HFF-Myc (cell line): ENCODE measurements around the gene GTF2F2.

ENCODE experiments used
- DNase-seq: peaks from one replicate; pipeline ENCODE4 v3.0.0-alpha.2; 2011; ENCODE audit warnings: low read depth; ENCODE audit errors: extremely low read depth
- H3K4me3 ChIP-seq: replicated peaks from 2 replicates; pipeline ENCODE4 v1.5.1; 2011; ENCODE audit warnings: low read depth, mild to moderate bottlenecking, control low read depth, low read length
- CTCF ChIP-seq: IDR thresholded peaks from 2 replicates; pipeline ENCODE4 v1.5.1; 2012; ENCODE audit warnings: mild to moderate bottlenecking, low read depth, low read length, control low read depth; ENCODE audit errors: missing control alignments

GTF2F2 gene

DNA sequence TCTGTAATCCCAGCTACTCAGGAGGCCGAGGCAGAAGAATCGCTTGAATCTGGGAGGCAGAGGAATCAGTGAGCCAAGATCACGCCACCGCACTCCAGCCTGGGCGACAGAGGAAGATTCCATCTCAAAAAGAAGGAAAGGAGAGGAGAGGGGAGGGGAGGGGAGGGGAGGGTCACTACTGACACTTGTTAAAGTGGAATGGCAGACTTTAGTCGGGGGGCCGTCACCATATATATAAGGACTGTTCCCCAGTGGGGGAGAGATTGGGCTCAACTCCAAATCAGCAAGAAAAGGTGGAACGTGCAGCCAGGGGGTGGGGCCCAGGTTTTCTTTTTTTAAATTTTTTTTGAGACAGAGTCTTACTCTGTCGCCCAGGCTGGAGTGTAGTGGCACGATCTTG is 194.5 kb downstream of the GTF2F2 start:
- no peak overlapping the region for H3K4me3 ChIP-seq
- no peak for DNase-seq
- TF ChIP-seq CTCF, result no peak

GRCh38 chr13:45315520-45316167 is 195.3 kb downstream of the GTF2F2 start:
- DNase-seq, result no peak
- no peak overlapping the region for H3K4me3 ChIP-seq
- no peak for TF ChIP-seq CTCF

GRCh38 chr13:45316338-45316737 is 196.0 kb downstream of the GTF2F2 start:
- H3K4me3 ChIP-seq, result no peak overlapping the region
- TF ChIP-seq CTCF, result no peak
- DNase-seq, result no peak

DNA sequence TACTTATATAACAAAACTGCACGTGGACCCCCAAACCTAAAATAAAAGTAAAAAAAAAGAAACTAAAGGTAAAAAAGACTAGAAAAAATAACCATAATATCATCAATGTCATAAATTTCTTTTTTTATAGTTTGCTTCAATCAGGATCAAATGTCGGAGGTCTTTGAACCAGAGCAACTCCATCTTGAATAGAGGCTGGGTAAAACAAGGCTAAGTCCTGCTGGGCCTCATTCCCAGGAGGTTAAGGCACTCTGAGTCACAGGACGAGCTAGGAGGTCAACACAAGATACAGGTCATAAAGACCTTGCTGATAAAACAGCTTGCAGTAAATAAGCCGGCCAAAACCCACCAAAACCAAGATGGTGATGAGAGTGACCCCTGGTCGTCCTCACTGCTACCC is 196.7 kb downstream of the GTF2F2 start:
- no peak overlapping the region for H3K4me3 ChIP-seq
- DNase-seq, result no peak
- no peak for TF ChIP-seq CTCF

DNA sequence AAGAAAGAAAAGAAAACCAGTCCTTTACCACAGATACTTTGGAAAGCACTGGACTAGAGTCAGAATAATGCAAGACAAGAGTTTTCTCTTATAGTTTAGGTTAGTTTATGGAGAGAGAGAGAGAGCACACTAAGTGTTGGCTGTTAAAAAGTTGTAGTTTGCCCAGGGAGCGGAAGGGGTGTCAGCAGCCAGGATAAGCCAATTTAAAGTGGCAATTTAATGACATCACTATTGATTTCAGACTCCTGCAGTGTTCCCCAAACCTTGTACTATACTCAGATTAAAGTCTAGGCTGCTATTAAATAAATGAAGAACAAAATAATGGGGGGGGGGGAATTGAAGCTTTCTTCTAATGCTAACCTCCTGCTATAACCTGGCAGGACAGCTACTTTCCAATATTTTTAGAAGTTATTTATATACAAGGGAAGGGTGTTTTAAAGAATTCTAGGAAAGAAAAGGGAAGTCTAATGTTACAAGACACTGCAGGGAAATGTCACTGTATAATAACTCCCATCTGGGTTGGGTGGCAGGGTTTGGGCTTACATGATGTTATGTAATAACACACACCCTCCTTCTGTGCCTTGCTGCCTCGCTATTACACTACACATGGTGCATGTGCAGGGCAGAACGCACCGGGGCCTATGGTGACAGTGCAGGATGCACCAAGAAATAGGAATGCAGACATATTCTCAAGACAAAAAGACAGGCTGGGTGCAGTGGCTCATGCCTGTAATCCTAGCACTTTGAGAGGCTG is 200.7 kb downstream of the GTF2F2 start:
- no peak for DNase-seq
- H3K4me3 ChIP-seq, result no peak overlapping the region
- TF ChIP-seq CTCF, result no peak

- no peak for TF ChIP-seq CTCF
- peak; percentile 81 for DNase-seq
- no peak overlapping the region for H3K4me3 ChIP-seq
These were observed 205.5 kb downstream of the GTF2F2 start for GRCh38 chr13:45325806-45326205.
